GM19239 (cell line): ENCODE results near the gene SREBF1.

ENCODE experiments used
- DNase-seq: peaks from one replicate; pipeline ENCODE4 v3.0.0; 2011; ENCODE audit warnings: low spot score; ENCODE audit not compliant: insufficient read length
- FAIRE-seq: peaks from 2 replicates; lab custom pipeline; 2011; peaks lifted over from hg19 to GRCh38; lab: Jason Lieb, UNC

Gene SREBF1

DNA sequence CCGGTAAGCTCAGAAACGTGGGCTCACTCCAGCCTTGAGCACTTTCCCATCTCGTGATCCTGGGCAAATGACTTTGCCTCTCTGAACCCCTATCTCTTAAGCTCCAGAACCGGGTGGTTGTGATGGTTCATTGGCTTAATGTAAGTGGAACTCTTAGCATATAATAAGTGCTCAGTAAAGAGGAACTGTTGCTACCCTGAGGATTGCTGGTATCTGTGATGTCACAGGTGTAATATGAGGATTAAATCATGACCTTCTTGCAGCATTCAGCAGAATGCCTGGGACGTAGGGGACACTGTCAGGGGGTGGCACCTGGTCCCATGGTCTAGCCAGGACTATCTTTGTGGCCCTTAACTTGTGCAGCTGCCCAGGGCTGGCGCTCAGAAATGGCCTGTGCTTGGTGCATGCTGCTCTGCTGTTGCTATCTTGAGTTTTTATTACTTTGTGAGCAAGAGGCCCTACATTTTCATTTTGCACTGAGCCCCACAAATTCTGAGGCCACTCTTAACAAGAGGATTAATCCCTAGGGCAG, 68.8 kb downstream of the SREBF1 start:
- FAIRE-seq: no peak
- no peak for DNase-seq

DNA sequence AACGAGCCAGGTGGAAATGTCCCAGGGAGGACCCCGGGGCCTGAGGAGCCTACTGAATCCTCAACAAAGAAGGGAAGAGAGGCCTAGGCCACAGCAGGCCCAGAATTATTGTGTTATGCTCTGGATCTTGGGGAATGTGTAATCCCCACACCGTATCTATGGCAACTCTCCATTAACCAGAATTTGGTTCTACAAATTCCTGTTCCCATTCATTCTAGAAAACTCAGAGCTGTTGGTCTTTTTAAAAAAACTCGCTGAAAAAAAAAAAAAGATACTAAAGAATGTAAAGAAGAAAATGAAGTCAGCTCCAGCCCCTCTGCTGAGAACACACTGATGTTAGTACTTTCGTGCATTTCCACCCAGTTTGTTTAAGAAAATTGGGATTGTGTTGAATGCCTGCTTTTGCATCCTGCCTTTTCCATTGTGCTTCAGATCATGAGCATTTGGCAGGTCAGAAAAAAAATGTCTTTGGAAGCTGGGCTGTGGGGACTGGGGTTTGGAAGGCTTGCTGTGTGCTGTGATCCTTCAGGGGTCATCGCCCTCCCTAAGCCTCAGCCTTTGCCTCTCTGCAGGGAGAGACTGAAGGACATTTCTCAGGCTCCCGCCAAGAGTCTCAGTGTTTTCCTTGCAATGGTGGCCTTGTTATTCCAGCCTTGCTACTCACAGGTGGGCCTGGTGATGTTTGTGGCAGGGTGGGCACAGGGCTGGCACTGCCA, 69.5 kb downstream of the SREBF1 start:
- DNase-seq (no peak), FAIRE-seq (no peak)

DNA sequence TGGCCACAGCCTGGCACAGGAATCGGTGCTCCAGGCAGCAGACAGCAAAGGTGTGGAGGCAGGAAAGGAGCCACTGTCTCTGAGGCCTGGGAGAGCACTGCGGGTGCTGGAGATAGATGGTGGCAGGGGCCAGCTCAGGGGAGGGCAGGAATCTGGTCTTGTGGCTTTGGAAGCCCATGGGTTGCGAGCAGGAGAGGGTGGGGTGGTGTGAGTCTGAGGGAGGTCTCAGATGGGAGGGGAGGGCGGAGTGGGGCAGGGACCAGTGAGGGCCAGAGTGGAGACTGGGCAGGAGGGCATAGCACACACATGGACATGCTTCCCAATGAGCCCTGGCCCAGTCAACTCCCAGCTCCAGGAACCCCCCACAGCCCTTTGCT, 70.1 kb downstream of the SREBF1 start:
- DNase-seq (no peak), FAIRE-seq (no peak)

DNA sequence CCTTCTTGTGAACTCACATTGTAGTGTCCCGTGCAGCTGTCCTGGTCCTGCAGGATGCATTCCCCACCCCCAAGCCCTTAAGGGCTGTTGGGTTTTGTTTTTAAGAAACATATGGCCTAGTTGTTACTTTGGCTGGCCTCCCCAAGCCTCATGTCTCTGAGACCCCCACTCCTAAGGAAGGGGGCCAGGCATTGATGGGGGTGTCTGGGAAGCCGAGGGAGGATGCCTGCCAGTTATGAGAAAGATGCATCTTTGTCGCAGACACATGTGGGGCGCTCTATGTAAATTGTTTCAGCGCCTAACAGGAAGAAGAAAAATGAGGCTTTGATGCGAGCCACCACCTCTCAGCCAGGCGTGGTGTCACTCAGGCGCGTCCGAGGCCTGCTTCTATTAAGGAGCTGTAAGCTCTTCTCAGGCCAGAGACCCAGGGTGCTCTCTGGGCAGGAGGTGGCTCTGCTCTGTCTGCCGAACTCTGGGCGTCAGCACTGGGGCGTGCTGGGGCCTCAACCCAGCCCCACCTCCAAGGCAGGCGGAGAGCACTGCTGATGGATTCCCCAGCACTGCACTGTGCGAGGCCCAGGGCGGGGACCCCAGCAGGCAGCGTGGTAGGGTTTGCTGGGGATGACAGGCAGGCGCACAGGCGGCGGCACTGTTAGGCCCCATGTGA, 70.6 kb downstream of the SREBF1 start:
- DNase-seq (peak; percentile 77), FAIRE-seq (peak; percentile 96)

DNA sequence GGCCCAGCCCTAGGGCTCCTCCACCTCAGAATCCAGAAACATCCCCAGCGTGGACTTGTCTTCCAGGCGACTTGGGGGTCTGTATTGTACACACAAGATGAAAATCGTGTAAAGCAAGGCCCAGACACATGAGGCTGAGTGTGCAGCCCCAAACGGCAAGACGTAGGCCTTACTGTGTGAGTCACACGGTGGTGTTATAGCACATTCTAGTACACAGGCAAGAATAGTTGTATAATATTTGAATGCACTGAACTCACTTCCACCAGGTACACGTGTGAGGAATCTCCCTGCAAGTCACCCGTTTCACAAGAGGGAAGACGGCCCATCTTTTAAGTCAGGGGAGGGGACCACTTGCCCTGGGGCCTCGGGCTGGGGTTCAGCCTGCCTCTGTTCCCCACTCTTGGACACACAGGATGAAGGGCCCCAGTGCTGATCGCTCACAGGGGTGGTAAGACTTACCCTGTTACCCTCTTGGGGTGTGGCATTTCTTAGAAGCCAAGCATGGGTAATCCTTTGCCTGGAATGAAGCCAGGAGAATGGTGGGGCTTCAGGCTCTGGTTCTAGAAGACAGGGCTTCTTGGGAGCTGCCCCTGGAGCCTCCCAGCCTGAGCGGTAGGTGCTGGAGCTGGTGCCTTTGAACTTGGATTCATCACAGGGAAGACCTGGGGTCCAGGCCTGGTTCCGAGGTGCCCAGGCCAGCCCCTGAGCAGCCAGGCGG, 71.3 kb downstream of the SREBF1 start:
- peak; percentile 77 for FAIRE-seq
- DNase-seq: no peak

DNA sequence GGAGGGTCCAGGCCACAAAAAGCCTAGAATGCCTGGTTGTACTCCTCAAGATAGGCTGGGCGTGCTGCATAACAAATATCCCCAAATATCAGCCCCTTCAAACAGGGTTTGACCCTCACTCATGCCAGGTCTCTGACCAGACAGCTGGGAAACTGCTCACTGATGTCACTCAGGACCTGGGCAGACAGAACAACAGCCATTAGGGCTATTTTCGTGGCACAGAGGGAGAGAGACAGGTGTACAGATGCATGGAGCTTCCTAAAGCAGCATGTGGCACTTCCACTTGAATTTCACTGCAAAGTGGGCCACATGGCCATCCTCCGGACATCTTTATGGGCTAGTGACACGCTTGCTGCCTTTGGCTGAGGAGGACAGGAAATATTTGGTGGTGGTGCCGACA, 73.1 kb downstream of the SREBF1 start:
- DNase-seq (no peak), FAIRE-seq (no peak)

DNA sequence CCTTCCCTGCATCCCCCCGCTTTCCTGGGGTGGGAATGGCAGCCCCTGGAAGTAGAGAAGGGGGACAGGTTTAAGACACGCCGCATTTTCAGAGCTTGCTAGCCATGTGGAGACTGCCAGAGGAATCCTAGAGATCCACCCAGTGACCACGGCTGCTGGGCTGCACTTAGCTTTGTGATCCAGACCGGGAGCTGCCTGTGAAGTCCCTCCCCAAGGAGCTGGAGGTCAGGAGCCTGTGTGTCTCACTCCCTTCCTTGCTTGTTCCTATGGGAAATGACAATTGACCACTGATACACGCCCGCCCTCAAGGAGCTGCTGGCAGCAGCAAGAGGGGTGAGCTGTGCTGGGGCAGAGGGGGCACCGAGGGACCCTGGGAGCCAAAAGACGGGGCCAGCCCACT, 73.7 kb downstream of the SREBF1 start:
- DNase-seq (no peak), FAIRE-seq (no peak)

DNA sequence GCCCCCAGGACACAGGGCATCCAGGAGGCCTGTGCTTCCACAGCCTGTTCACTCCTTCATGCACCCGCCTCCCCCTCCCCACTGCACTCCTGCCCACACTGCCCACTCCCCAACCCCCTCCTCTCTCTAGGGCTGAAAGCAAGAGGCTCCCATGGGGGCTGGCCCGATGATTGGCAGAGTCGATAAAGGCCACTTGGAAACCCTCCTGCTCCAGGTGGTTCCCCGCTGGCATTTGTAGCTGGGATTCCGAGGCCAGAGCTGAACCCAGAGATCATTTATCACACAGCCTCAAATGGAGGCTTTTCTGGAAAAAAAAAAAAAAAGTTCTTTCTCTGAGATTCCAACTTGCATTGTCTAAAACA, 74.1 kb downstream of the SREBF1 start:
- FAIRE-seq: no peak
- no peak for DNase-seq
